GM18498 (cell line): ENCODE data around the gene MAD1L1.

ENCODE experiments used
- ATAC-seq: cut with Tn5 transposase; IDR thresholded peaks from one replicate; pipeline ENCODE4 v1.9.1; 2021; ENCODE audit warnings: mild to moderate bottlenecking, moderate library complexity; ENCODE audit not compliant: unreplicated experiment

The MAD1L1 gene

GRCh38 chr7:2219136-2219535 is 13.6 kb downstream of the MAD1L1 start:
- ATAC-seq, result no peak

GRCh38 chr7:2218444-2218785 is 14.3 kb downstream of the MAD1L1 start:
- ATAC-seq, result no peak

- ATAC-seq, result no peak
Observed at GRCh38 chr7:2217716-2218443, 14.9 kb downstream of the MAD1L1 start.

GRCh38 chr7:2217206-2217605 is 15.5 kb downstream of the MAD1L1 start:
- no peak for ATAC-seq

- no peak for ATAC-seq
Observed at GRCh38 chr7:2215851-2216250, 16.9 kb downstream of the MAD1L1 start.

GRCh38 chr7:2214636-2215035 is 18.1 kb downstream of the MAD1L1 start:
- no peak for ATAC-seq

- no peak for ATAC-seq
Observed at GRCh38 chr7:2213551-2214215, 19.1 kb downstream of the MAD1L1 start.

- ATAC-seq, result no peak
Observed at GRCh38 chr7:2212906-2213305, 19.8 kb downstream of the MAD1L1 start.

- ATAC-seq, result no peak
Observed at GRCh38 chr7:2211926-2212325, 20.8 kb downstream of the MAD1L1 start.

- no peak for ATAC-seq
Observed at GRCh38 chr7:2211259-2211880, 21.4 kb downstream of the MAD1L1 start.

GRCh38 chr7:2210551-2211258 is 22.0 kb downstream of the MAD1L1 start:
- ATAC-seq, result no peak

- ATAC-seq, result no peak
Observed at GRCh38 chr7:2209961-2210323, 22.8 kb downstream of the MAD1L1 start.

GRCh38 chr7:2209146-2209960 is 23.4 kb downstream of the MAD1L1 start:
- ATAC-seq, result no peak

GRCh38 chr7:2208712-2209111 is 24.0 kb downstream of the MAD1L1 start:
- ATAC-seq, result no peak

GRCh38 chr7:2205036-2205780 is 27.5 kb downstream of the MAD1L1 start:
- no peak for ATAC-seq

GRCh38 chr7:2204446-2204845 is 28.3 kb downstream of the MAD1L1 start:
- no peak for ATAC-seq

GRCh38 chr7:2203766-2204300 is 28.9 kb downstream of the MAD1L1 start:
- no peak for ATAC-seq

GRCh38 chr7:2202901-2203765 is 29.6 kb downstream of the MAD1L1 start:
- ATAC-seq, result no peak

- no peak for ATAC-seq
Observed at GRCh38 chr7:2202361-2202761, 30.4 kb downstream of the MAD1L1 start.
